Stimulated activated CD4-positive, alpha-beta T cell treated with anti-CD3 and anti-CD28 coated beads, Interleukin-12 subunit alpha, Interleukin-12 subunit beta, amount 100 ng/mL, for 24 hours (primary cell): Measurements from ENCODE around the gene SLC43A3.
"Not testable (repeated sequence)": the region's sequence is repeated elsewhere in the genome, so short reads cannot be mapped to it uniquely, and the experiment has no call there.

Experiments used
- DNase-seq, 2 experiments: peaks; one replicate each; pipeline ENCODE4 v3.0.0-alpha.2; 2020; ENCODE audit warnings: low read depth in 2 of 2

The SLC43A3 gene

DNA sequence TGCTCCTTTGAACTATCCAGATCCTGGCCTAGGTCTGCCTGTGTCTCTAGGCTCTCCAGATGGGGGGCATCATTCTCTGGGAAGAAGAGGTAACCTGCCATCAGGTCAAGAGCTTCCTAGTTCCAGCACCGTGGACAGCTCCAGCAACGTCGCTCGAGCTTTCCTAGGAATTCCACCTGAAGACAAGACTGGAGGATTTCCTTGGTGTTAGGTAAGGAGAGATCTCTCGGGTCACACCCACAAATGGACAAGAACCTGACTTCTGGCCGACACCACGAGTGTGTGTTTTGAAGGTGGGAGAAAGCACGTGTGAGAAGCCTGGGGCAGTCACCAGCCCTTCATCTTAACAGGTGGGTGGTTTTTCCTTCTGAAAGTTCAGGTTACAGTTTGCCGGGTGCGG, 47.2 kb downstream of the SLC43A3 start:
- DNase-seq, result no peak

DNA sequence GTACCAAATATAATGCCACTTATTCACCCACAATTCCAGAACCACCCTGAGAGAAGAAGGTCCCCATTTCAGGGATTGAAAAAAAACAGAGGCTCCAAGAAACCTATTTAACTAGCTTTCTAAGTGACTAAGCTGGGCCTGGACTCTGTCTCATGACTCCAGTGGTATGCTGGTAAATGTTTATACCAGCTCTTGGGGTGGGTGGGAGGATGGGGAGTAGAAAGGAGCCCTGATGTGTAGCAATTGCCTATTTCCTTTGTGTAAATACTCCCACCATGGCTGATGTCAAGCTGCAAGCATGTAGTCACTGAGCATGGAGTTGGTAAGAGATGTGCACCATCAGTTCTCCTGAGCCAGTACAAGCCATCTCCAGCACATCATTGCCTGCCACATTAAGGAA, 48.7 kb downstream of the SLC43A3 start:
- DNase-seq, result no peak

DNA sequence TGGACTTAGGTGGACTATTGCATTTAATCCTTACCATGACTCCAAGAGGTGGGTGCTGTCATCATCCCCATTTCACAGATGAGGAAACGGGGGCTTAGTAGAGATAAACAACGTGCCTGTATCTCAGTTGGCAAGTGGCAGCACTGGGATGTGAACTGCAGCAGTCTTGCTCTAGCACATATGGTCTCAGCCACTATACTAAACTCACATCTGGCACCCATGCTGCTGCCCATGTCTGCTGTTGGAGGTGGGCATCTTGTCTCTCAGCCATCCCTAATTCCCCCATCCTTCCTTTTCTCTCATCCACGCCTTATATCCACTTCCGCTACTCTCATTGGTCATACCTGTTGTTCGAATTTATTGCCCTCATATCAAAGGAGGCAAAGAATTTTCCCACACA, 49.8 kb downstream of the SLC43A3 start:
- DNase-seq, result no peak

DNA sequence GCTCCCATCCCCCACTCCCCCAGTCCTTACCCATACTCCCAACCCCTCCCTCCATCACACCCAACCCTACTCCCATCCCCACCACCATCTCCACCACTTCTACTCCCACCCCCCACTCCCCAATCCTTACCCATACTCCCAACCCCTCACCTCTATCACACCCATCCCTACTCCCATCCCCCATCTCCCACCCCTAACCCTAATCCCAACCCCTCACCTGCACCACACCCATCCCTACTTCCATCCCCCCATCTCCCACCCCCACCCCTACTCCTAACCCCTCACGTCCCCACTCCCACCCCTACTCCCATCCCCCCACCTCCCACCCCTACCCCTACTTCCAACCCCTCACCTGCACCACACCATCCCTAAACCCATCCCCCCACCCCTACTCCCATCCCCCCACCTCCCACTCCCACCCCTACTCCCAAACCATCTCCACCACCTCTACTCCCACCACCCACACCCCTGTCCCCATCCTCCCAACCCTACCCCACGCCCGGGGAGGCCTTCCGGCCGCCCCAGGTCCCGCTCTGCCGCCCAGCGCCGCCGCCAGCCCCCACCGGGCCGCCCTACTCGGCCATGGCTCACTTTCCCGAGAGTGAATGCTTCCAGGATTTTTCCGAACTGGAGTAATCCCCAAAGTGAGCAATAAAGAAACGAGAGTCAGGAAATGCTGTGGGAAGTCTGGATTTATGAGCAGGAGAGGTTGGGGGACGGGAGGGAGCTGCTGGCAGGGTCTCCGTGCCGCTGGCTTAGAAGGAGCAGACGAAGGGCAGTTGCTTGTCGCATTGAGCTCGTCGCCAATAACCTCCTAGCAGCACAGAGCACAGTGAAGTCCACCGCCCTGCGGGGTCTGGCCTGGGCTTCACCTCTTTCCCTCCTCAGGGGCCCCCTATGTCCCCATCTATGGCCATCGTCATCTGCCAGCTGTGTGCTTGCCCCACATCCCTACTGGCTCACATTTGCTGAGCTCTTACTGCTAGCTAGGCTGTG, 50.5 kb downstream of the SLC43A3 start:
- DNase-seq, result no peak

DNA sequence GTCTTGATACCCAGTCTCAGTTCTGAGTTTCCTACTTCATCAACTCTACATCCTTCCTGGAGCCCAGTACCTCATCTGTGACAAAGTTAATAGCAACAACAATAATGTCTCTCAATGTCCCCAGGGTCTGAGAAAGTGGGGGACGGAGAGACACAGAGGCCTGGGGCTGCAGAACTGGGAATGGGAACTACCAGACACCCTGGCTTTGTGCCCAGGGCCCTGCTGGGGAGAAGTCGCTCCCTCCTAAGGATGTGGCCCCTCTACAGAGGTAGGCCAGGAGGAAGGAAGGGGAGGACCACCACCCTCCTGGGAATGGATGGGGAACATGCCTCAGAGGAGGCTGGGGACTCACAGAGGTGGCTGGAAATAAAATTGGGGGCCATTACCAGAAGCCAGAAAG, 51.4 kb downstream of the SLC43A3 start:
- DNase-seq, result no peak

DNA sequence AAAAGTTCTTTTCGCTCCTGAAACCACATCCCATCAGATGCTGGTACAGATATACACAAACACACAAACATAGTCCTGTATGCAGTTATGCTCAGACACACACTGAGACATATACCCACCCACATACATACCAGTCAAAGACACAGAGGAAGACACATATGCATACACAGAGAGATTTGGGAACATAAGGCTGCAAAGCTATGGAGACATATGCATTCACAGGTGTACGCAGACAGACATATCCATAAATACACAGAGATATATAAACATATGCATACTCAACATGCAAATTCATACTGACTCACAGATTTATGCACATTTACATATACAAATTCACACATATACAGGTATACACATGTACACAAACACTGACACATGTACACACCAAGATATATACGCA, 52.0 kb downstream of the SLC43A3 start:
- DNase-seq, result no peak

DNA sequence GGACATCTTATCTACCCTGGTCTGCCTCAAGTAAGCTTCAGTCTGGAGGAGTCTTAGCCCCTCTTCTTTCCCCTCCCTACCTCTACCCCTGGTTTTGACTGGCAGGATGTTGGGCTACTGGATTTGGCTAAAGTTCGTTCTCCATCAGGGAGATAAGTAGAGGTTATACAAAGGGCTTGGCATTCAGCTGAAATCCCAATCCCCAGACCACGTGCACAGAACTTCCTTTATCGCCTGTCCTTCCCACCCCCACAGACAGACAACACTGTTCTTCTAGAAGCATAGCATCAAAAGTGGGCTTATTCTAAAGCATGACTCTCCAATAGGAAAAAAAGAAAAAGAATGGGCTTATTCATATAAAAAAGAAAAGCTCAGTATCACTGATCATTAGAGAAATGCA, 53.8 kb downstream of the SLC43A3 start:
- no peak for DNase-seq

DNA sequence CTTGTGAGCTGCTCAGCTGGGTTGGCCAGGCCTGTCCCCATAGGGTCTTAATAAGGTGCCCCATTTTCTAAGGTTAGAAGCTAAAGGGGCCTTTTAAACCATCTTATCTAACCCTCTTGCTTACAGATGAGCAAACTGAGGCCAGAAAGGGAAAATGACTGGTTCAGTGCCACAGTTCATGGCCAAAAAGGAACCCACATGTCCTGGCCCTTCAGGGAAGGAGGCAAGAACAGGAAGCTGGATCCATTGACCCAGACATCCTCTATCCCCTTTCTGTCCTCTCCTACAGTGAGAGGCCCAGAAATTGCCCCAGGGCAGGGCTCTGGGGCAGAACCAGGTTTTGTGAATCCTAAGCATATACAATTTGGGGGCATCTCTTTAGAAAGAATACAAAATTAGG, 56.0 kb downstream of the SLC43A3 start:
- no peak for DNase-seq

DNA sequence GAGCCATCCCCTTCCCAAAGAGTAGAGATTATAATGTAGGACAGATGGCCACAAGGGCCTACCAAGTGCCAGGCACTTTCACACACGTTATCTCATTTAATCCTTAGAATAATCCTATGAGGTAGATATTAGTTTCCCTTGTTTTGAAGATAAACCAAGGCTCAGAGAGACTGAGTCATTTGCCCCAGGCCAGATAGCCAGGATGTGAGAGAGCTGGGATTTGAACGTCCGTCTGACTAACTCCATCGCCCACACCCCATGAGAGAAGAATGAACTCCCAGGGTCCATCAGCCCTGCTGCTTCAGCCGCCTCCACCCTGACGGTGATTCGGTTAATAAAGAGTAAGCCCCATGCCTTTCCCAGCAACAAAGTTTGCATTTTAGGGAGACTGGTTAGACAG, 56.7 kb downstream of the SLC43A3 start:
- no peak for DNase-seq

DNA sequence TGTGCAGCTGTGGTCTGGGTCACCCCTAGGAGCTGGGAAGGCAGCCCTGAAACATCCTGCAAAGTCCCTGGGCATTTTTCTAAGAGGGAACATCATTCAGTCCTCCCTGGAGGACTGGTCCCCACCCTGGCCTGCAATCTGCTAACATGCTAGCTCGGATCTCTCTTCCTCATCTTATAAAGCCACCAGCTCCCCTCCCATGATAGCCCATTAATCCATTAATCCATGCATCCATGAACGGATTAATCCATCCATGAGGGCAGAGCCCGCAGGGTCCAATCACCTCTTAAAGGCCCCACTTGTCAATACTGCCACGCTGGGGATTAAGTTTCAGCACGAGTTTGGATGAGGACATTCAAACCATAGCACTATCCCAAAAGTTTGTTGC, 58.1 kb downstream of the SLC43A3 start:
- DNase-seq, result no peak

DNA sequence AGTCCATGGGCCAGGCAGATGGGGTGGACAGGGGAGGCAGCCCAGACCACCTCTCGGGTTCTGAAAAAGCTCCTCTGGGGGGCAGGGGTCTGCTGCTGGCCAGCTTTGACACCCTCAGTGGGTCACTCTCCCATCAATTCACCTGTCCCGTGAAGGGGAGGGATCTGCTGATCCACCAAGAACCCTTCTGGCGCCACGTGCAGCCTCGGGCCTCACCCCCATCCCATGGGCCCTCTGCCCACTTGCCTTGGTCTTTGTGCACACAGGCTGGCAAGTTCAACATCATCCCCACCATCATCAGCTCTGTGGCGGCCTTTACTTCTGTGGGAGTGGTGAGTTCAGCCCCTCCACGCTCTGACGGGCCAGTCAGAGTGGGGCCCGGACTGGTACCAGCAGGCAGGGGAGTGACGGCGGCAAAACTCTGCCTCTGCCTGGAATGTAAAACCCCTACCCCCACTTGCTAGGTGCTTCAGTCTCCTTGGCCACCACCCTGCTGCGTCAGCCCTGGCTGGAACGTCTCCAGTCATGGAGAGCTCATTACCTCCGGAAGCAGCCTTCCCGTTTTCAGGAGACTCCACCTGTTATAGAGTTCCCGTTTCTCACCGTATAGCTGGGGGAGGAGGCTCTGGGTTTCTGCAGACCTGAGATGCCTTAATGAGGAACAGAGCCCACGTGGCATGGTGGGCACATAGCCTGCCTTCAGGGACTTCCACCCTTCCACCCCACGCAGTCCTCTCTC, 58.6 kb downstream of the SLC43A3 start:
- DNase-seq, result no peak

DNA sequence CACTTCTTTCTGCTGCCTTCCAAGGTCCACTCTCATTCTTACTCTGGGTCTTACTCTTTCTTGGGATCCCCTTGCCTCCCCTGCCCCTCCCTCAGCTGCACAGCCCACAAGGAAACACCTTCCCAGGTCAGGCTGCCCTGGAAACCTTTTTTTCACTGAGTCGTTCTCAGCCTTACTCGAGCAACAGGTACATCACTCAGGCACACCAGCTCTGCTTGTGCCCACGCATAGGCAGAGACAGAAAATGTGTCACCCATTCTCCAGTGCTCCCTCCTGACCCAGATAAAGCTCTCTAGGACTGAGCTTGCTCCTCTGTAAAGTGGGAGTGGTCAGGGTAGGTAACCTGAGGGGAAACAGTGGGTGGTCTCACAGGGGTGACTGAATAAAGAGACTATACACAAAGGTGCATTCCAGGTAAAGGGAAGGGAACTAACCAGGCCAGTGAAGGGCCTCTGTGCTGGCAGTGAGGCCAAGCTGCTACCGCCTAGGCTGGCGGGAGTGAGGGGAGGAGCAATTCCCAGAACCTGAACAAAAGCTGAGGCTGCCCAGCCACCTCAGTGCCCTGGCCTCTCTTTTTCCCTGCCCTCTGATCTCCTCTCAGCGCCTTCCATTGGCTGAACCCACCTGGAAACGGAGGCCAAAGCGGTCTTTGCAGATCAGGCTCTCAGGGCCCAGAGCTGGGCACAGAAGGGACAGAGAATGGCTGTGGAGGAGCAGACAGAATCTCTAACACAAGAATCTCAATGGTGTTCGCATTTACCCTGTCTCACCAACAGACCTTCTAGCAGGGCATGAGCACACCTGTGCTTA, 61.9 kb downstream of the SLC43A3 start:
- no peak for DNase-seq

DNA sequence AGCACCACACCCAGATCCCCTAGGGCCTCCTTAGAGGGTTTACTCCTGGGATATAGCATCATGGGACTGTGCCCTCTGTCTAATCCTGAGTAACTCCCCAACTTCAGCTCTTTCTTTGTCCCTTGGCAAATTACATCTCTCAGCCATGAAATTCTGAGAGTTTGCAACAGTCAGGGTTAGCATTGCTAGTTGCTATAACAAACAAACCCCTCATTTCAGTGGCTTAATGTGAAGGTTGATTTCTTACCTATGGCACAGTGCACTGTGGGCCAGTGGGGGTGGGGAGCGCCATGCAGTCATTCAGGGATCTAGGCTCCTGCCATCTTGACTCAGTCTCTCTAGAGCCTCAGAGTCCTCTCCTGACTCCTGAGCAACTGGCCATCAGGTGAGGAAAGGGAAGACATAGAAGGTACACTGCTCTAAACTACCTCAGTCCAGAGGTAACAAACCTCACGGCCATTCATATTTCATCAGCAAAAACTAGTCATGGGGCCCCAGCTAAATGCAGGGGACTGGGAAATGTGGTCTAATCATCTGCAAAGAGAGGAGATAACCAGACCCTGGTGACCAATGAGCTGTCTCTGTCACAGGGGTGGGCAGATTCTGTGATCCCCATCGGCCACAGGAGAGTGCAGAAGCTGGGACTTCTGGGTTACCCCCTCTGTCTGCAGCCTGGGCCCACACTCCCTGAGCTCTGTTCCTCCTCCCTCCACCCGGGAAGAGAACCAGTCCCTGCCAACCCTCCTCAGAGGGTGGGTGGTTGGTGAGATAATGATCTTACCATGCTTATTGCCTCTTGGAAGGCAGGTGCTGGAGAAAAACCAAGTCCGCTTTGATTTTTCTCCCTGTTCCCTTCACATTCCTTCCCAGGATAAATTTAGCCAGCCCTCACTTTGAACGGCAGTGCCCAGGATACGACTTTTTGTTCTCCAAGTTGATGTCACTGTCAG, 63.5 kb downstream of the SLC43A3 start:
- no peak for DNase-seq

DNA sequence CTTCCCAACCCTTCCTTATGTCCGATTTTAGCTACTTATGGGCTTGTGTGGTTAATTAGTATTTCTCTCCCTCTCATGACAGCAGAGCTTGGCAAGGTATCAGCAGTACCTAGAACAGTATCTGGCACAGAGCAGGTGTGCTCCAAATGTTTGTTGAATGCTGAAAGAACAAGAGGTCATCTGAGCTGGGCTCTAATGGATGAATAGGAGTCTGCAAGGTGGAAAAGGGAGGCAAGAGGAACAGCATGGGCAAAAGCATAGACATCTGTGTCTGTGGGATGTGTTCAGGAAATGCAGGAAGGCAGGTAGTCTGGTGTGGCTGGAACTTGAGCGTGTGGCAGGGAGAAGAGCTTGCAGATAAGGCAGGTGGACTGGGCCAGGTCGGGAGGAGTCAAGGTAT, 65.0 kb downstream of the SLC43A3 start:
- no peak for DNase-seq

DNA sequence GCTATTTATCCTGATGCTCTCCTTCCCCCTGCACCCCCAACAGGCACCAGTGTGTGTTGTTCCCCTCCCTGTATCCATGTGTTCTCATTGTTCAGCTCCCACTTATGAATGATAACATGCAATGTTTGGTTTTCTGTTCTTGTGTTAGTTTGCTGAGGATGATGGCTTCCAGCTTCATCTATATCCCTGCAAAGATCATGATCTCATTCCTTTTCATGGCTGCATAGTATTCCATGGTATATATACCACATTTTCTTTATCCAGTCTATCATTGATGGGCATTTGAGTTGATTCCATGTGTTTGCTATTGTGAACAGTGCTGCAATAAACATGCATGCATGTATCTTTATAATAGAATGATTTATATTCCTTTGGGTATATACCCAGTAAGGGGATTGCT, 65.5 kb downstream of the SLC43A3 start:
- not testable (repeated sequence) for DNase-seq

DNA sequence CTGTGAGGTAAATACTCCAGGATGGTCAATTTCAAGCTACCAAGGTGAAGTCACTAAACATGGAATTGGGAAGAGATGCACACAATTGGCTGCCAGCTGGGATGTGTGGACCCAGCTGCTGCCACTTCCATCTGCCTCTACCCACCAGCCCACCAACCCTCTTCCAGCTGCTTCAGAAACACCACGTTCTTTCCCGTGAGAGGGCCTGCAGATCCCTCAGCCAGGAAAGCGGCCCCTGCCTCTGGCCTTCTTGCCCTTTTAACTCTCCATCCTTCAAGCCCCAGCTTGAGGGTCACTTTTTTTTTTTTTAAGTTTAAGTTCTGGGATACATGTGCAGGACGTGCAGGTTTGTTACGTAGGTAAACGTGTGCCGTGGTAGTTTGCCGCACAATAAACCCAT, 65.9 kb downstream of the SLC43A3 start:
- no peak for DNase-seq

DNA sequence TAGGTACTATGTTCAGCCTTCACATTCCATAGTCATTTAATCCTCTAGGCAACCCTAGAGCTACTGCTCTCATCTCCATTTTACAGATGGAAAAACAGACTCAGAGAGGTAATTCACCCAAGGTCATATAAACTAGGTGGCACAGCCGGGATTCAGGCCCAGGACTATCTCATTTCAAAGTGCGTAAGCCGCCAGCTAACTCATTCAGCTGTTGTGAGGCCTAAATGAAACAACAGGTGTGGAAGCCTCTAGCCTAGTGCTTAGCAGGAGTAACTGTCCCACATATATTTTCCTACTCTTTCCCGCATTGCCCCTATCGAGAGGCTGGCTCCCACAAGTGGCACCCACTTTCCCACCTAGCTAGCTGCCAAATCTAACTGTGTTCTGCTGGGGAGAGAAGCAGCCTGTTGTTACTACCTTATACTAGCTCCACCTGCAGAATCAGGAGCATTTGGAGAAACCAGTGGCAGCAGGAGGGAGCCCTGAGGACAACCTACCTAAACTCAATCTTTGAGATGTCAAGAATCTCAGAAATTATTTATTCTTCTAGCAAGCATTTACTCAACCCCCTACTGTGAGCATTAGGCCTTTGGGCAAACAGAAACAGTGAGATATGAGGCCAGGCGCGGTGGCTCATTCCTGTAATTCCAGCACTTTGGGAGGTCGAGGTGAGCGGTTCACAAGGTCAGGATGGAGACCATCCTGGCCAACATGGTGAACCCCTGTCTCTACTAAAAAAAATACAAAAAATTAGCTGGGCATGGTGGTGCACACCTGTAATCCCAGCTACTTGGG, 66.8 kb downstream of the SLC43A3 start:
- DNase-seq, result no peak

DNA sequence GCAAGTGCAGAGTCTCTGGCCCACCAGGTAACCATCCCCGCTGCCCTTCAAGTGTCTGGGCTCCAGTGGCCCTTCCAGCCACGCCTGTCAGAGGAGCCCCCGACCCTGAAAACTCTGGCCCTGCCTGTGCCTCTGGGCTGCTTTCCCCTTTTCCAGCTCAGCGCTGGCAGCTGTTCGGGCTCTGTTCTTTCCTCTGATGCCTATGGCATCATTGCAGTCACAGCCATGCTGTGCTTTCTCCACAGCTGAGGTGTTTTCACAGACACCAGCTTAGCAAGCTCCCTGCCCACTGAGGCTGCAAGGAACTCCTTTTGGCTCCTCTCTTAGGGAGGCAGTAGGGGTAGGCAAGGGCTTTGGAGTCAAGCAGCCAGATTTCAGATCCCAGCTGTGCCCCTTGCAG, 67.5 kb downstream of the SLC43A3 start:
- no peak for DNase-seq

DNA sequence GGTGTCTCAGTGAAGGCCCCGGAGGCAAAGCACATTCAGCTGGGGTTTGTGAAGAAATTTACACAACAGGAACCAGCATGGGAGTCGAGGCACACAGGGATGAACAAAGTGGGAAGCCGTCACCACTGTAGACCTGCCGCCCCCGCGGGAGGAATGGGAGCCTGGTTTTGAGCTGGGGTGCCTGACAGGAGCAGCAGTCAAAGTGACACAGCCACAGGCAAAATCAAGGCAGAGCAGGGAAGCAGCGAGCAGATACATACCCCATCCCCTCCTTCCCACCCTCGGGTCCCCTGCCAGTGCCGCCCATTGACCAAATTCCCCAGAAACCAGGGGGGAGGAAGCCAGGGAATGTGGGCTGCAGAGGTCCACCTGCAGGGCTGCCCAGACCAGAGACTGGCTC, 67.9 kb downstream of the SLC43A3 start:
- DNase-seq, result no peak

DNA sequence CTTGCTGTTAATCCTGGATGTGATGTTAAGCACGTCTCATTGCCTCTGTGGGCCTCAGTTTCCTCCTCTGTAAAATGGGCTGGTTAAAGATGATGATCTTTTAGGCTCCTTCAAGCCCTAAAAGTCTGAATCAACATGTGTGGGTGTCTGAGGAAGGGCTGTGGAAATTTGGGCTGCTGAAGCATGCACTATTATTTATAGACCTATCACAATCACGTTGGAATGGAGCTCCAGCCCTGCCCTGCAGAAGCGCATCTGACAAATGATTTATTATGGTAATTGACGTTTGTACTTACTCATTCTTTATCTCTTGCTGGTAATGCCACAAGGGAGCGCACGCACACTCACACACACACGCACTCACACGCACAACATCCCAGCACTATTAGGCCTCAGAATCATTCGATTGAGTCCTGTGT, 68.4 kb downstream of the SLC43A3 start:
- no peak for DNase-seq
